ENCODE data around the gene PALLD. TPM values are rescaled to one million over a fixed set of nuclear protein-coding genes. Genes with fewer than 3 reads are reported as not detected.

Gene PALLD
- total RNA-seq, 1 donor from 2014 or later: 396 TPM

GRCh38 chr4:168900080-168900479 is 403.2 kb downstream of the PALLD start:
- TF ChIP-seq CTCF (IDR thresholded peaks at IDR 0.05): no peak
- H3K4me1 Mint-ChIP-seq (ENCODE audit: unreplicated experiment): peaks cover 5% of the 10 kb centered on the region
- no peak overlapping the region for H3K4me3 Mint-ChIP-seq (ENCODE audit: unreplicated experiment)
- H3K9me3 Mint-ChIP-seq (ENCODE audit: unreplicated experiment): no peaks in the 10 kb centered on the region
- H3K27ac Mint-ChIP-seq (ENCODE audit: unreplicated experiment): peak overlapping the region; percentile 66
- H3K27me3 Mint-ChIP-seq (ENCODE audit: unreplicated experiment): no peaks in the 10 kb centered on the region
- peaks cover 63% of the 10 kb centered on the region for H3K36me3 Mint-ChIP-seq (ENCODE audit: unreplicated experiment)
- DNase-seq (ENCODE audit: extremely low spot score, unreplicated experiment): no peak

GRCh38 chr4:168907119-168907698 is 410.4 kb downstream of the PALLD start:
- no peak for DNase-seq (ENCODE audit: extremely low spot score, unreplicated experiment)
- Mint-ChIP-seq H3K9me3 (ENCODE audit: unreplicated experiment) (no peaks in the 10 kb centered on the region), H3K27ac (ENCODE audit: unreplicated experiment) (peak overlapping the region; percentile 81), H3K36me3 (ENCODE audit: unreplicated experiment) (peaks cover 43% of the 10 kb centered on the region), H3K4me1 (ENCODE audit: unreplicated experiment) (peaks cover 27% of the 10 kb centered on the region), H3K27me3 (ENCODE audit: unreplicated experiment) (no peaks in the 10 kb centered on the region), H3K4me3 (ENCODE audit: unreplicated experiment) (no peak overlapping the region)
- TF ChIP-seq CTCF (IDR thresholded peaks at IDR 0.05): no peak

GRCh38 chr4:168908093-168908492 is 411.2 kb downstream of the PALLD start:
- Mint-ChIP-seq H3K9me3 (ENCODE audit: unreplicated experiment) (no peaks in the 10 kb centered on the region), H3K36me3 (ENCODE audit: unreplicated experiment) (peaks cover 44% of the 10 kb centered on the region), H3K4me1 (ENCODE audit: unreplicated experiment) (peaks cover 27% of the 10 kb centered on the region), H3K4me3 (ENCODE audit: unreplicated experiment) (no peak overlapping the region), H3K27ac (ENCODE audit: unreplicated experiment) (peak overlapping the region; percentile 81), H3K27me3 (ENCODE audit: unreplicated experiment) (no peaks in the 10 kb centered on the region)
- TF ChIP-seq CTCF (IDR thresholded peaks at IDR 0.05): no peak
- DNase-seq (ENCODE audit: extremely low spot score, unreplicated experiment): no peak

- H3K27me3 Mint-ChIP-seq (ENCODE audit: unreplicated experiment): no peaks in the 10 kb centered on the region
- TF ChIP-seq CTCF (IDR thresholded peaks at IDR 0.05): no peak
- H3K4me3 Mint-ChIP-seq (ENCODE audit: unreplicated experiment): no peak overlapping the region
- H3K4me1 Mint-ChIP-seq (ENCODE audit: unreplicated experiment): peaks cover 27% of the 10 kb centered on the region
- no peak for DNase-seq (ENCODE audit: extremely low spot score, unreplicated experiment)
- peaks cover 45% of the 10 kb centered on the region for H3K36me3 Mint-ChIP-seq (ENCODE audit: unreplicated experiment)
- H3K27ac Mint-ChIP-seq (ENCODE audit: unreplicated experiment): peak overlapping the region; percentile 81
- H3K9me3 Mint-ChIP-seq (ENCODE audit: unreplicated experiment): no peaks in the 10 kb centered on the region
Observed at GRCh38 chr4:168908851-168909273, 412.0 kb downstream of the PALLD start.

- Mint-ChIP-seq H3K36me3 (ENCODE audit: unreplicated experiment) (peaks cover 42% of the 10 kb centered on the region), H3K9me3 (ENCODE audit: unreplicated experiment) (no peaks in the 10 kb centered on the region)
Observed at GRCh38 chr4:168914095-168914494, 417.2 kb downstream of the PALLD start.

More at GRCh38 chr4:168914095-168914494, 417.2 kb downstream of the PALLD start:
- DNase-seq (ENCODE audit: extremely low spot score, unreplicated experiment): no peak
- Mint-ChIP-seq H3K27me3 (ENCODE audit: unreplicated experiment) (no peaks in the 10 kb centered on the region), H3K27ac (ENCODE audit: unreplicated experiment) (peak overlapping the region; percentile 7), H3K4me1 (ENCODE audit: unreplicated experiment) (peaks cover 8% of the 10 kb centered on the region), H3K4me3 (ENCODE audit: unreplicated experiment) (no peak overlapping the region)
- TF ChIP-seq CTCF (IDR thresholded peaks at IDR 0.05): no peak

Measured in osteocyte (in vitro differentiated cells).